ENCODE measurements around the gene ADAMTS2. TPM values are rescaled to one million over a fixed set of nuclear protein-coding genes. Genes with fewer than 3 reads are reported as not detected.
A peak's percentile ranks its signal among the peaks of the same experiment; 100 is the strongest.

Gene ADAMTS2
- total RNA-seq, 1 donor from 2014 or later, result 49.3 TPM

- DNase-seq, result no peak
These were observed 66.7 kb downstream of the ADAMTS2 start for GRCh38 chr5:179278546-179278945.

GRCh38 chr5:179278119-179278518 lies 67.1 kb downstream of the ADAMTS2 start:
- no peak for DNase-seq

- no peak for DNase-seq
These were observed 68.3 kb downstream of the ADAMTS2 start for GRCh38 chr5:179276838-179277395.

- DNase-seq, result no peak
These were observed 69.1 kb downstream of the ADAMTS2 start for GRCh38 chr5:179275941-179276837.

GRCh38 chr5:179275381-179275878 lies 69.8 kb downstream of the ADAMTS2 start:
- no peak for DNase-seq

- no peak for DNase-seq
These were observed 70.6 kb downstream of the ADAMTS2 start for GRCh38 chr5:179274321-179275315.

- no peak for DNase-seq
These were observed 71.7 kb downstream of the ADAMTS2 start for GRCh38 chr5:179273441-179274145.

GRCh38 chr5:179273073-179273435 lies 72.2 kb downstream of the ADAMTS2 start:
- DNase-seq, result no peak

GRCh38 chr5:179272326-179273072 lies 72.8 kb downstream of the ADAMTS2 start:
- DNase-seq, result no peak

GRCh38 chr5:179271821-179272325 lies 73.4 kb downstream of the ADAMTS2 start:
- no peak for DNase-seq

GRCh38 chr5:179271428-179271734 lies 73.9 kb downstream of the ADAMTS2 start:
- DNase-seq, result no peak

- peak; percentile 34 for DNase-seq
These were observed 74.5 kb downstream of the ADAMTS2 start for GRCh38 chr5:179270581-179271427.

- no peak for DNase-seq
These were observed 75.3 kb downstream of the ADAMTS2 start for GRCh38 chr5:179269781-179270543.

- no peak for DNase-seq
These were observed 76.1 kb downstream of the ADAMTS2 start for GRCh38 chr5:179268966-179269693.

GRCh38 chr5:179268399-179268952 lies 76.8 kb downstream of the ADAMTS2 start:
- no peak for DNase-seq

- DNase-seq, result no peak
These were observed 77.6 kb downstream of the ADAMTS2 start for GRCh38 chr5:179267671-179268083.

- DNase-seq, result no peak
These were observed 78.1 kb downstream of the ADAMTS2 start for GRCh38 chr5:179267071-179267670.

Data from skin of body (tissue), 2 donors.